NCI-H524 (cell line): ENCODE results near the gene MAP3K7.

Experiments used
- DNase-seq, 2 experiments: peaks; one replicate each; lab custom pipeline; 2025; lab: John Stamatoyannopoulos, UW

MAP3K7 gene

DNA sequence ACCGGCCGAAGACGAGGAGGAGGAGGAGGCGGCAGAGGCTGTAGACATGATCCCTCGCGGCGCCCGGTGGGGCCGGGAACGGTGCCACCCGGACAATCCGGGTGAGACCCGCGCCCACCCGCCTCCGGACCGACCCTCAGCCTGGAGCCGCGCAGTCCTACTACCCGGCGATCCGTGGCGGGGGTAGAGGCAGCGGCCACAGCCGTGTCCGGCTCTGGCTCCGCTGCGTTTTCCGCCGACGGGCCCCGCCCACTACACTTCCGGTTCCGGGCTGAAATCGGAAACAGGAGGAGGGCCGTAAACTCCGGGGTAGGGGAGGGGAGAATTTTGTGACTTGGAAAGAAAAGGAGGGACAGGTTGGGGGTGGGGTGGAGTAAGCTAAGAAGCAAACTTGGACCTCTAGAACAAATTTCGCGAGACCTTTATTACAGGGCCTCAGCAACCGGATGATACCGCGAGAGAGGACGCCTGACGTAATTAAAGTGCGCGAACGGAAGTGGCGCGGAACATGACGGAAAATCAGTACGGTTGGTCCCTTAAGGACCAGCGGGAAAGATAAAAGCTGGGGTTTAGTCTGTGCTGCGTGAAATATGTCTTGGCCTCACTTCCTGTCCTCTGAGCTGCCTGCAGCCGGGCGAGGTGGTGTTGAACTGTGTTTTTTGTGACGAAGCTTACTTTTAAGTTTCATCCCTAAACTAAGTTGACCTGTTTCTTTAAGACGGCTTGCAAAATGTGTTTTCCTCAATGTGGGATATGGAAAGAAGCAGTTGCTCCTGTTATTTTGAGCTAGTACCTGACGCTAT is at the start of gene MAP3K7:
Gene MAP3K7 (minus strand): TSS at position 237 of the 803 bp plus-strand sequence. CDS start 189 bp downstream, at position 48.
- DNase-seq = peak; percentile 92 to 95

- DNase-seq = no peak
Observed at GRCh38 chr6:90631046-90631445, 44.2 kb upstream of the MAP3K7 start.

DNA sequence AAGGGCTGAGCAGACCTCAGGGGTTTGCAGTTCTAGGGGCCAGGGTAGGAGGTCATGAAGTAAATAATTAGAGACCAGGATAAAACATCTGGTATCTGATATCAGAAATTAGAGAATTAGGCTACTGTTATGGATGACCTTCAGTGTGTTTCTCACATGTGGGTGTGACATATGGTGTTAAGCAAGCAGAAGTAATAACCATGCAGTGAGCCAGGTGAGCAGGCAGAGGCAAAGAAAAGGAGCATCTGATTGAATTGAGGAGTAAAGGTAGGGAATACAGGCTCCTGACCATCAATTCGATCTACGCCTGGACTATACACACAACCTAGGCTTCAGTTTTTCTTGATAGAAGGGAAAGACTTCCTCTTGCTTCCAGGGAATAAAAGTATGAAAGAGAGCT is 34.7 kb upstream of the MAP3K7 start:
- peak in 1 of 2 experiments; percentile 13 for DNase-seq

DNA sequence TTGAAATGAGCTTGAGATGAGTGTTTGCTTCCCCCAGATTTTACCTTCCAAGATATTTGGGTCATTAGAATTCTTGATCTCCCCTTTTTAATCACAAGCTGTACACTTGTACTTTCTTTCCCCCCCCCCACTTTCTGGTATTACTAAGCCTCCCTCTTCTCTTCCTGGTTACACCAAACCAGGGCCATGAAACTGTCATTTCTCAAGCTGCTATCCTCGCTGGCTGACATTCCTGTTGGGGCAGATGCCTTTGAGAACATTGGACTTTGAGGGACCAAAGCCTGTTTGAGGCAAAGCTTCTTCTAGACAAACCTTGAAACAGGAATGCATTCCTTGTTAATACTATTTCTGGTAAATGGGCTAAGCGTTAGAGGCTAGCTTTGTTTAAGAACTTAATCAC is 32.3 kb upstream of the MAP3K7 start:
- DNase-seq = no peak

DNA sequence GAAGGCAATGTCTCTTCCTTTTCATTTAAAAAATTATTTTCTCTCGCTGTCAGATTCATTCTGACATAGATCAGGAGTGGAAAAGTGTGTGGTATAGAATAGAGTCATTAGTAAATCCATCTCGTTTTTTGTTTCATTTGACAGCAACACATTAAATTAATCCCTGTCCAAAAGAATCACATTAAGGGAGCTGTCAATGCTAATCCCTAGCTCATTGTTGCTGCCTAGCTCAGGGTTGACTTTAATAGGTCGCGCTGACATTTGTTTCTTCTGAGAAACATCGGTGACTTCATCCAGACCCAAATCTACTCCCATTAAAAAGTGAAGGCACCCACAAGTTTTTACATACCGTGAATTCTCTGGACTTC is 25.4 kb upstream of the MAP3K7 start:
- DNase-seq = no peak

- no peak for DNase-seq
Observed at GRCh38 chr6:90611543-90612312, 24.9 kb upstream of the MAP3K7 start.

GRCh38 chr6:90610751-90611542 is 24.1 kb upstream of the MAP3K7 start:
- peak; percentile 50 to 69 for DNase-seq

- DNase-seq = peak in 1 of 2 experiments; percentile 53
Observed at GRCh38 chr6:90610301-90610750, 23.5 kb upstream of the MAP3K7 start.

- no peak for DNase-seq
Observed at GRCh38 chr6:90605749-90606340, 19.0 kb upstream of the MAP3K7 start.

DNA sequence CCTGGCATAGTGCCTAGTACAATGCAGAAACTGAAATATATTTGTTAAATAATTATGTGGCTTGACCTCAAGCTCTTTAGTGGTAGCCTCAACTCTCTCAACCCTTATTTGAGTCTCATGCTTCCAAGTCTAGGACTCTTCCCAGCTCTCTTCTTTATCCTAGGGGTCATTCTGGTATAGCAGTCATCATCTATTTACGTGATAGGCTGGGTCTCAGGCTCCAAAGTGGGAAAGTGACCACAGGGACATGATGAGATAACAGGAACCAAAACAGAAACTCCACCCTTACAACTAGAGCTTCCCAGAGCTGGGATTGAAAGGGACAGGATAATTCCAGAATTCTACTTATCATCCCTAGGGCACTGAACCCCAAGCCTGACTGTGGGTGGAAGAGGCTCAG is 17.7 kb upstream of the MAP3K7 start:
- no peak for DNase-seq

DNA sequence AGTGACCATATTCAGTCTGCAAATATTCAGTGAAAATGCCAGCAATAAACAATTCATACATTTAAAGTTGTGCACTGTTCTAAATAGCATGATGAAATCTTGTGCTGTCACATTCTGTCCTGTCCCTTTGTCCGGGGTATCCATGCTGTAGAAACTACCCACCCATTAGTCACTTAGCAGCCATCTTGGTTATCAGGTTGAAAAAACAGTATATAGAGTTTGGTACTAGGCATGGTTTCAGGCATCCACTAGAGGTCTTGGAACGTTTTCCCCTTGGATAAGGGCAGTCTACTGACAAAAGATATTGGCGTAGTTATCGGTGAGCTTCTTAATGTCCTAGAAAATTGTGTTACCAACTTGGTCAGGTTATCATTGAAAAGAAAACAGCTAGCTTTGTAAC is 12.3 kb upstream of the MAP3K7 start:
- no peak for DNase-seq

- no peak for DNase-seq
Observed at GRCh38 chr6:90598192-90598951, 11.5 kb upstream of the MAP3K7 start.

DNA sequence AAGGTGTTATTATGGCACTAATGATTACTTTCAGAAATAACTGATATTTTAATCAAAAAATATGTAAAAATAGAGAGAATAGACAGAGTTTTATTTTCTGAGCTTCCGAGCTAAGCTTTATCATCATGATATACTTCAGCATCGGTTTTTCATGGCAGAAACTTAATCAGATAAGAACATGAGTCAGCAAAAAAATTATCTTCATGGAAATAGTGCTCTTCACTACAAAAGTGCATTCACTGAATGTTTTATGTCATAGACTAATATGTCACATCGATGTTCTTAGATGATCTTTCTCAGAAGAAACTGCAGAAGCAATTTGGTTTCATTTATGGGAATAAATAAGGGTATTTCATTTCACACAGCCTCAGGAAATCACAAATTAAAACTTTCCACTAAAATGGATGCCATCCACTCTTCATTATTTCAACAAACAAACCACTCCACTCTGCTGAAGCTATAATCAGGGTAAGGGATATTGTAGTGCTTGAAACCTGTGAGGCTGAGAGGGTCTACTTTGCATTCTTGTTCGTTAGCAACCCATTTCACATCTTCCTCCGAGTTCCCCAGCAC is 10.2 kb upstream of the MAP3K7 start:
- no peak for DNase-seq

- no peak for DNase-seq
Observed at GRCh38 chr6:90595854-90596253, 9.0 kb upstream of the MAP3K7 start.

DNA sequence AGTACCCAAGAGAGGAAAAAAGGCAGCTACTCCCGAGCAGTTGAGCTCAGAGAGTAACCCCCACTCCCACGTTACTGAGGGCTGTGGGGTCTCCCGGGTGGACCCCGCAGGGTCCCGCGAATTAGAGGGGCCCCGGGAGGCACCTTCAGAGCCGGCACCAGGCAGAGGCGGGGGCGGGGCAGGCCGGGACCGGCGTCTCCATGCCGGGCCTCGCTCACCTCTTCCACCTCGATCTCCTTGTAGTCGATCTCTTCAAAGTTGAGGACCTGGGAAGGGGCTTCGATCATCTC is 381 bp downstream of the MAP3K7 start:
- no peak for DNase-seq

DNA sequence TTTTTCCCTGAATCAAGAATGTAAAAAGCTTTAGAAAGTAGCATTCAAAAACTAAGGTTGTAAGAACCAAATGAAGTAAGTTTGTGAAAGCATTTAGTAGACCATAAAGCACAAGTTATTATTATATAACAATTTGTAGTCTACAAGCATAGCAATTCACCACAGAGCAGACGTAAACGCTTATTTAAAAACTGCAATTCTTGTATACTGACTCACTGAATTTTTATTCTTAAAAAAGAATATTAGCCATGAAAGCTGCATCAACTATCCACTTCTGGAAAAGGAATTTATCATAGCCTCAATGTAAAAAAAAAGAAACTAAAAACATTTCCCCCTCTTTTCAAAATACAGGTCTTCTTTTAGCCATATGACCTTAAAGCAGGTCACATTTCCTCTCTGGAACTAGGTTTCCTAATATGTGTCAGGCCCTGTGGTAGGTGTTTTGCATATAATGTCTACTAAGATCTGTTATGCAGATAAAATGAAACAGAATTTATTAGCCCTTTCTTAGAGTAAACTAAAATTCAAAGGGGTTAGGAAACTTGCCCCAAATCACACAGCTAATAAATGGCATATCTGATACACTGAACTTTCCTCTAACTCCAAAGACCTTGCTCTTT is 2.1 kb downstream of the MAP3K7 start:
- no peak for DNase-seq

GRCh38 chr6:90583836-90584481 is 2.9 kb downstream of the MAP3K7 start:
- no peak for DNase-seq

GRCh38 chr6:90583179-90583835 is 3.6 kb downstream of the MAP3K7 start:
- no peak for DNase-seq

GRCh38 chr6:90581146-90581545 is 5.7 kb downstream of the MAP3K7 start:
- DNase-seq = no peak
